ENCODE results near the gene TM2D1.

TM2D1 gene

GRCh38 chr1:61749574-61749973, 24.6 kb upstream of the TM2D1 start:
- DNase-seq (ENCODE audit: low spot score) = no peak
- TF ChIP-seq CTCF (IDR thresholded peaks at IDR 0.05; ENCODE audit: extremely low read depth, missing control alignments) = no peak

DNA sequence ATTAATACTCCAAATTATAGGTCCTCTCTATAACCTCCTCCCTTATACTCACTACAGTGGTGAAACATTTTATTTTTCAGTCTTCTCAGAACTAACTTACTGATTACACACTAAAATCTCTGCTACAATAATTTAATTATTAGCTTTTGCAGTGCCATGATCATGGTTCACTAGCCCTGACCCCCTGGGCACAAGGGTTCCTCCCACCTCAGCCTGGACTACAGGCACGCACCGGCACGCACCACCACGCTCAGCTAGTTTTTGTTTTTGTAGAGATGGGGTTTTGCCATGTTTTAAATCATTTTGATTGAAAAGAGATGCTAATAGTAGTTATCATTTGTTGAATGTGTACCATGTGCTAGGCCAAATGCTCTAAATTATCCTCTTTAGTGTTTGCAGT, 23.6 kb upstream of the TM2D1 start:
- DNase-seq (ENCODE audit: low spot score) = no peak
- no peak for TF ChIP-seq CTCF (IDR thresholded peaks at IDR 0.05; ENCODE audit: extremely low read depth, missing control alignments)

DNA sequence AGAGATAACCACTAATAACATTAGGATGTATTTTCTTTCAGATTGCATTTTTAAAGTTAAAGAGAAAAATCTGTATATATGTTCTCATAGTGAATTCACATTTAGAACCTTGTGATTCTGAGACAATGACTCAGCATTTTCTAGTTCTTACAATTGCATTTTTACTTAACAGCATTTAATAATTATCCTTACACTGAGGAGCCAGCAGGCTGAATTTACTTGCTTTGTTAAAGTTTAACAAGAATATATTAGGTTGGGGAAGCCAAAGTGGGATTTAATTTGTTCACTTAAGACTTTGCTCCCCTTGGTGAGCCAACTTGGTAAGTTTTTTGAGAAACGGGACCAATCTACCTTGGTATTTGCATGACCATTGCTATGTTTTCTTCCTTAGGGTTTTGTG, 21.9 kb upstream of the TM2D1 start:
- no peak for DNase-seq (ENCODE audit: low spot score)
- no peak for TF ChIP-seq CTCF (IDR thresholded peaks at IDR 0.05; ENCODE audit: extremely low read depth, missing control alignments)

- TF ChIP-seq CTCF (IDR thresholded peaks at IDR 0.05; ENCODE audit: extremely low read depth, missing control alignments) = no peak
- no peak for DNase-seq (ENCODE audit: low spot score)
Measured at GRCh38 chr1:61743716-61744580, 19.0 kb upstream of the TM2D1 start.

DNA sequence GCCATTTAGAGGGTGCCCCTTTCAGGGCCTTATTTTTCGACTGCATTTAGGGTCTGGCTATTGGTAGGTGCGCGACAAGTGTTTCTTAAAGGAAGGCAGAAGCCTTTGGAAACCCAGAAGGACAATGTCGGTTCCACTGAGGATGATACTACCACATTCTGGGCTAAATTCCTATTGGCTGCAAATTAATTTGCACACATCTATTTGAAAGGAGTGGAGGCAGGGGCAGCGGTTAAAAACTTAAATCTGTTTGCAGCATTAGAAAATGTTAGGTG, 18.4 kb upstream of the TM2D1 start:
- no peak for DNase-seq (ENCODE audit: low spot score)
- TF ChIP-seq CTCF (IDR thresholded peaks at IDR 0.05; ENCODE audit: extremely low read depth, missing control alignments) = no peak

- DNase-seq (ENCODE audit: low spot score) = peak; percentile 88
- TF ChIP-seq CTCF (IDR thresholded peaks at IDR 0.05; ENCODE audit: extremely low read depth, missing control alignments) = no peak
Measured at GRCh38 chr1:61742620-61743430, 17.9 kb upstream of the TM2D1 start.

Measured in GM20000 (cell line).